HK-2 (cell line): ENCODE measurements around the gene CALD1.

ENCODE experiments used
- DNase-seq: peaks from one replicate; pipeline ENCODE4 v3.0.0-alpha.2; 2018; ENCODE audit not compliant: unreplicated experiment

The CALD1 gene

DNA sequence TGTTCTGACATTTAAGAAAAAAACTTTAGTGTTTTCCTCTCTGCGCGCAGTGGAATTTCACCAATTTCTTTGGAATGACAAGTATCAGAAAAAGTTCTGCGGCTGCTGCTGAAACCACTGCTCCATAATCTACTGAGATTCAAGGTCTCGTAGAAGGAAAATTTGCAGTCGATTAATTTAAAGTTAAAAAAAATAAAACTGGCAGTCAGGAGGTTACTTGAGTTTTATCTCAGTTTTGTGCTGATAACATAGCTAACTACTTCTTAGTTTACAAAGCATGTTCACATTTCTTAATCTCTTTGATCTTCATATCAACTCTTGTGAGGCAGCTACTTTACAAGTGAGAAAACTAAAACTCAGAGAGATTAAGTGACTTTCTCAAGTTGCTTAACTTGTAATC, 18.2 kb upstream of the CALD1 start:
- DNase-seq = no peak

DNA sequence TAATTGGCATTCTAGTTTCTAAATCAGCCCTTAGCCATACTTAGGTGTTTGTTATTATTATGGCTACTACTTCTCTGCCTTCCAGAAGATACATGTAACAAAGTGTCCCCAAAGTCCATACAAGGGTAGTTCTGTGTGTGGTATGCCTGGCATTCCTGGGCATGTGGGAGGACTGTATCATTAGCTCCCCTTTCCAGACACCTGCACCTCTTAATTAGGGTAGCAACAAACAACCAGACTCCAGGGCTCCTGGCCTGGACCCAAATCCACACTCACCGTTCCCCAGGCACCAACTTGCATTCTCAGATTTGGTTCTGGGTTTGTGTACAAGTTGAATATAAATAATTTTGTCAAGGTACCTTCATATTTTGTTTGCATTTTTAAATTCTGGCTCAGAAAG, 15.5 kb upstream of the CALD1 start:
- DNase-seq = no peak

DNA sequence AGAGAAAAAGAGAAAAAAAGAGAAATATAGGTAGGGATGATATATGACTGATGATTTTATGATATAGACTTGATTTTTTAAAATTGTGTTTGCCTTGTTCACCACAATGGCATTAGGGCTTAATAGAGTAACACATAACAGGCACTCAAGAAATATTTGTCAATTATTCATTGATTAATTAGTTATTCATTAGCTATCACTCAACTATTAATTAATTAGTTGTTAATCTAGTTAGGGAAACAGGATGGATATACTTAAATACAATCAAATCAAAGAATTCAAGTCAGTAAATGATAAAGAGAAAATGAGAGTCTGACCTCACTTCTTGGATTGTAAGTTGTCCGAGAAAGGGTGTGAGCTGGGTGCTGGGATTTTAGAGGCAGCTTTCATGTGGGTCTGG, 15.1 kb upstream of the CALD1 start:
- no peak for DNase-seq

DNA sequence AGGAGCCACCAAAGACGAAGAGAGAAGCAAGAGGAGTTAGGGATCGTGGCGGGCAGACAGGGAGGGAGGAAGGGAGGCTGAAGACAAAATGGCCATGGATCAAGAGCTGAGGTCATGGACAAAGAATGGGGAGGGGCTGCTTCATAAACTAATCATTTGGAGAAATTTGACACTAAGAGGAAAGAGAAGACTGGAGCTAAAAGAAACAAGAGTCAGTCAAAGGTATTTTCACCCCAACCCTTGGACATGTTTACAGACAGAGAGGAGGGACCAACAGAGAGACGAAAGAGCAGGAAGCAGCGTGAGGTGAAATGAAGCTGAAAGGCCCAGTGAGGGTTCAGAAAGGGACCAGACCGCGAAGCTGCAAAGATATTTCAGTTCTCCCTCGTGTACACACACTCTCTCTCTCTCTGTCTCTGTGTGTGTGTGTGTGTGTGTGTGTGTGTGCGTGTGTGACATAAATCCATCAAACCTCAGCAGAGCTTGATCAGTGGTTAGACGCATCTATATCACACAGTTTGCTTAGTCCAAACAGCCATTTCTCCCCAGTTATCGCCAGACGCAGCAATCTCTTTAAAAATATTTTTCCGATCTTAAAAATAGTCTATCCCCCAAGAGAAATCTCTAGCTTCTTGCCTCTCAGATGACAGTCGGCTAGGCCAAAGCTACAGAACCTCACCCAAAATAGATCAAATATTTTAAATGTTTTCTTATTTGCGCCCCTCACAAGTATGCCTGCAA, 12.5 kb upstream of the CALD1 start:
- no peak for DNase-seq

DNA sequence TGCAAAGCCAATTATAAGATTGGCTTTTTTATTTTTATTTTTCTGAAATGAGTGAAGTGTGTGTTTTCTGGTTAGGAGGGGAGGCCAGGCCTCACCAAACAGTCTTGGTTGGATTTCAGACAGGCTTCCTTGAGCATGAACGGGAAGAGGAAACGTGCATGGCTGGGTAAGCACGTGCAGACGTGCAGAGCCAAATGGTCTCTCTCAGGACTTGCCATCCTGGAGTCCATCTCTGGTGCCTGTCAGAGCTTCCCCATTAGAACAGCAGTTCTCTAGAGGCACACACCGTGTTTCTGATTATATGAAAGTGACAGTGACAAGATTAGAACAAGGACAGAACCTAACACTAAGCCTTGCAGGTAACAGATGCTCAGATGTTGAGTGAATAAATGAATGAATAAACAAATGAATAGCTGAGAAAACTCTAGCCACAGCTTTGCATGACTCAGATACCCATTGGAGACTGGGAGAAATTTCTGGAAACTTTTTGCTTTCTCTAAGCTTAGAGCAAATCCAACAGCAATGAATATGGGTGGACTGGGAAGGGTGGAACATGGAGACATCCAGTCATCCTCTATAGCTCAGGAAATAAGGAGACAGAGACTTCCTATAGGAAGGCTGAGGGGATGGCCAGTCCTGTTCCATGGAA, 11.8 kb upstream of the CALD1 start:
- DNase-seq = no peak

DNA sequence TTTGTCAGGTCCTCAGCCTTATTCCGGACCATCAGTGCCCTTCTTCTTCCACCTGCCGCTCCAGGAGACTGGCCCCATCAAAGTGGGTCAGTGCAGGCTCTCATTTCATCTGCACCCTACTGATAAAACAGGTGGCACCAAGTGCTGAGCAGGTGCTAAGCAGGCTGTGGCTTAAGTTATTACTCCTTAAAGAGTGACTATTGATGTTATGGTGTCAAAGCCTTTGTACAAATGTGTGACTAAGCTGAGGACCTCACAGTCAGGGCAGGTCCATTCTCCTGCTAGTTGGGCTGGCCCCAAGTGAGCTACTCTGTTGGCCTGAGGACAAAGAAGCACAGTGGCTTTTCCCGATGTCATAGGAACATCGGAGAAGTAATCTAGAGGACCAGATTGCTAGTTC, 11.2 kb upstream of the CALD1 start:
- no peak for DNase-seq

DNA sequence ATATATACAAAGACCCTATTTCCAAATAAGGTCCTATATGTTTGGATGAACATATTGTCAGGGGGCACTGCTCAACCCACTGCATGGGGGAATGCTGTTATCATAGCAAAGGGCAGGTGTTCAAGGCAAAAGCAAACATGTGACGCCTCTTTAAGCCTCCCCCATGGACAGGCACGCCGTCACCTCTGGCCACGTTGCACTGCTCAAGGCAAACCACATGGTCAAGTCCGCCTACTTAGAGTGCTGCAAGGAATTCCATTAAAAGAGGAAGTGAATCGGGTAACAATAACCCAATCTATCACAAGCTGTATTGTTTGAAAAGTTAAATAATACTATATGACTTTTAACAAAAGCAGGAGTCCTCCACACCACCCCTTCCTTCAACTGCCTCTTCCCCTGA, 8.8 kb upstream of the CALD1 start:
- no peak for DNase-seq

DNA sequence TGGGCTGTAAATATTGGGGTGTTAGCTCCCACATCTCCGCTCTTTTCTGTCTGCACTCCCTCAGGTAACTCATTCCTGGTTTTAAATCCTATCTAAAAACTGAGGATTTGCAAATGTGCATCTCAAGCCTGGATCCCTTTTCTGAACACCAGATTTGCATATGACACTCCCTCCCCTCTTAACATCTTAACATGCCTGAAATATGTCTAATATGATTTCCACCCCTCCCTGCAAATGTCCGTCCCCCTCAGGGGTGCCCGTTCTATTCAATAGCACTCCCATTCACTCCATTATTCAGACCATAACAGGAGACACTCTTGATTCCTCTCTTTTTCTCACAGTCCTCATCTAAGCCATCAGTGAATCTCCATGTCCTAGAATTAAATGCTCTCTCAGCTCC, 8.3 kb upstream of the CALD1 start:
- DNase-seq = no peak

DNA sequence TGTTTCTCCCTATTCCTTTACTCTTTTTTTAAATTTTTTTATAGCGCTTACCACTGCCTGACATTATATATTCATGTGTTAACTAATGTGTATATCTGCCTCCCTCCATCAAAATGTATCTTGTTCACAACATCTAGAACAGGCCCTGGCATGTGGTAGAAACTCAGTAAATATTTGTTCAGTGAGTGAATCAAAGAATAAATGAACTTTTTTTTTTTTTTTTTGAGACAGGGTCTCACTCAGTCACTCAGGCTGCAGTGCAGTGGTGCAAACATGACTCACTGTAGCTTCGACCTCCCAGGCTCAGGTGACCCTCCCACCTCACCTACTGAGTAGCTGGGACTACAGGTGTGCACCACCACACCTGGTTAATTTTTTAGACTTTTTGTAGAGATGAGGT, 7.5 kb upstream of the CALD1 start:
- no peak for DNase-seq

DNA sequence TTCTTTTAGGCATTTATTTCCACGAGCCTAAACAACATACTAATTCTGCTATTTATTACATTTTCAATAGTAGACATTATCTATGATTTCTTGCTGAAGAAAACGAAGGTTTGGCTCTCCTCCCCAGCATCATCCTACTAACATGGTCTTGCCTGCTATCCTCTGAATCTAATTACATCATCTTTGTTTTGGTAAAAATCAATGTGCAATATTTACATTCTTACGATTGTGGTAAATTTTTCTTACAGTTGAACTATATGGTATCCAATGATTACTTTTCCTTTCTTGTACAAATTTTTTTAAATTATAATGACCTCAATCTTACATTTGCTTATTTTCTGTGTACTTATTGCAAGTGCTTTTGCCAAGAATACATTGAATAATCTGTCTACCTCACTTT, 7.0 kb upstream of the CALD1 start:
- DNase-seq = no peak

DNA sequence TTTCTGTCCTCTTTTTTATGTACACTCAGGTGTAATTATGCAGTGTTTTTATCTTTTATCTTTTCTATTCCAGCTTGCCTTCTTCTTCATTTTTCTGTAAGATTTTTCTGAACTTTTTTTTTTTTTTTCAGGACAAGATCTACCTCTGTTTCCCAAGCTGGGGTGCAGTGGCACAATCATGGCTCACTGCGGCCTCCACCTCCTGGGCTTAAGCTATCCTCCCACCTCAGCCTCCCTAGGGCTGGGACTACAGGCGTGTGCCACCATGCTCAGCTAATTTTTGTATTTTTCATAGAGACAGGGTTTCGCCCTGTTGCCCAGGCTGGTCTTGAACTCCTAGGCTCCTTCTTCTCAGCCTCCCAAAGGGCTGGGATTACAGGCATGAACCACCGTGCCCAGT, 6.3 kb upstream of the CALD1 start:
- DNase-seq = no peak

DNA sequence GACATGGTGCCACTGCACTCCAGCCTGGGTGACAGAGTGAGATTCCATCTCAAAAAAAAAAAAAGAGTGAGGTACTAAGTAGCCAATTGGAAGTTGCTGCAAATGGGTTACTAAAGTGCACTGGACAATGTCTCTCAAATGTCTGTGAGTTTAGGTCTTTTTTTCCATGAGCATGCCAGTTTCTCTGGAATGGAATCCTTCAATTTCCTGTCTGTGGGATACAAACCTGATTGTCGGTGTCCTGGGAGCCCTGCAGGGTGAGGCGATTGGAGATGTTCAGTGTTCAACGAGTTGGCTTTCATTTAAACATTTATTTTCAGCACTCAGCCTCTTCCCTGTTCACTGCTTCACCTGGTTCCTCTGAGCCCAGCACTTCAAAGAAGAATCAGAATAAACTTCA, 5.3 kb upstream of the CALD1 start:
- DNase-seq = no peak

DNA sequence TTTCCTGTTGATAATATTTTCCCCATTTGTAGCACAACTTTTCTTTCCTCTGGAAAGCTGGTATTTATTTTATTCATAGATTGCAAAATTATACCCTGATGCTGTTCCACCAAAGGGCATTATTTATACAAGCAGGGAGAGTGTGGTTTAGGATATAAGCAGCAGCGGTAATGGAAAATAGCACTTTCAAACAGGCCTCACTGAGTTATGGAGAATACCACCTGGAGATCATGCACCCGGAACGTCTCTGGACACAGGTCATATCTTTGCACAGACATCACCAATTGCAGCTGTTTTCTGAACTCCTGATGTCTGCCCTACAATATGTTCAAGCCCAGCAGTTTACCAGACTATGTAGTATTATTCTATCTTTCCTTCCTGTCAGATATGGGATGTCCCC, 2.0 kb upstream of the CALD1 start:
- no peak for DNase-seq

DNA sequence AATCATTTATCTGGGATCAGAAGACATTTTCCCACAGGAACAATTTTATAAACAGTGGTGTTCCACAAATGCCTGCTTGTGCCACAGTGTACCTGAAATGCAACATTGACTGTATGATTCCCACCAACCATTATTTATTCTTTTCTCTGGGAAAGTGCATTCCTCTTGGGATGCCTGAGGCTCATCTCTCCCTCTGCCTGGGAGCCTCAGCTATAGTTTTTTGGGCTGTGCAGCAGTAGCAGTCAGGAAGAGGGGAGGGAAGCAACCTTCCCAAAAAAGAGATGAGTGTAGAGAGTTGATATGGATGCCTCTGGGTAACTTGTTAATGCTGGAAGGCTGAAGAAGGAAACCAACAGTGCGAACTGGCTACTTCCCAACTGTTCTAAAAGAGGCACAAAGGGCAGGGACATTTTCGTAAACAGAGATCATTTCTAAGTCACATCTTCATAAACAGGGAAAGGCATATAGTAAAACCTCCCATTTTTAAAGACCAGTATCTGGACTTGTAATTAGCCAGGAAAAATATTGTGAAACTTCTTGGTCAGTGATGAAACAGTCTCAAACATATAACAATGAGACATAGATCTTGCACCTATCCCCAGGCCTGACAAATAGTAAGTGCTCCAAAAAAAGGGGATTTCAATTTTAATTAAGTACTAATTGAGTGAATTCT, 1.4 kb upstream of the CALD1 start:
- no peak for DNase-seq

DNA sequence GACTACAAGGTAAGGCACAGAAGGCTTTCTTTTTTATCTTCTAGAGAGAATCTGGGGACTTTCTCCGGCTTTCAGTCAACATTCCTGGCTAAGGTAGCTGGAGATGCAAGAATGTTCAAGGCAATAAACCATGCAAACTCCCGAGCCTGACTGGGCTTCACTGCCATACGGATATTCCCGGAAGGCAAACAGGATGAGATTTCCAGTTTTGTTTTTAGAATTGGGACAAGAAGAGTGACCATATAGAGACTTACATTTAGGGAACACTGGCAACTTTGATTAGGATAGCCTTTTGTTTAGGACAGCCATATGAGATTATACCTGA, 269 bp downstream of the CALD1 start:
- no peak for DNase-seq

DNA sequence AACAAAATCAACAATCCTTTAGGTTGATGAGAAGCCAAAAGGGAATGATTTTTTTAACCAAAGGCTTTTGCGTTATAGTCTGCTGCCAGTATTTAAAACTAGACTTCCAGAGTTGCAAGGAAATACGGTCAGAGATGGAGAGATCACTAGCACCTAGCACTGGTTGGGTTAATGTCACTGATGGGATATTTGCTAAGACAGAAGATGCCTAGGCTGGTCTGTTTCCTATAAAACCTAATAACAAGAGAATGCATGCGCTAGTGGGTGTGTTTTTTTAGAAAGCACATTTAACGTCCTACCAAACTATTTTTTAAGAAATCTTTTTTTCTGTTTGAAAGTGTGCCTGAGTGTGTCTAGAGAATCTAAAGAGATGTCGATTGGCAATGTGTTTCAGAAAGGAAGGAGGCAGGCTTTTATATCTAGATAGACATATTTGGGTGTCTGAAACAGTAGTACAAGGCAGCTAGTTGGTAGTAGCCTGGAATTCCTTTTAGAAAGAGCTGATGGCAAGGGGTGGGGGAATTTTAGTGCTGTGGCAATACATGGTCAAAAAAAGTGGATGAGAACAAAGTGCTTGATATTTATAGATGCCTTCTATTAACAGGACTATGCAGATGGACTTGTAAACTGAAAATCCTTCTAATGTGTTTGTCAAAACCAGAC, 863 bp downstream of the CALD1 start:
- DNase-seq = no peak

DNA sequence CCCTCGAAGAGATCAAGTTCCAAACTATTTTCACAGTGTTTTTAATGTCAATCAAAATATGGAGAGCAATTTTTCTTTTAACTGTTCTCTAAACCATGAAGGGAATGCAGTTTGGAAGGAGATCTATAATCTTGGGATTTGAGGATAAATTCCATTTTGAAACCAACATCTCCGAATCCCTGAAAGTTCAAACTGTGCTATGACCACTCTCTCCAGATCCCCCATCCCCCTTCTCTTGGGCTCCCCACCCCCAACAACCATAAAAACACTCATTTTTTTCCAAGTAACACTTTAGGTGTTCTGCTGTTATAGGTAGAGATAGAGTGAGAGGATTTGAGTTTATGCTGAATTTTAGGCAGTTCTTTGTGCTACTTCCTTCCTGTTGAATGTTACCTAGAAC, 1.7 kb downstream of the CALD1 start:
- DNase-seq = no peak

DNA sequence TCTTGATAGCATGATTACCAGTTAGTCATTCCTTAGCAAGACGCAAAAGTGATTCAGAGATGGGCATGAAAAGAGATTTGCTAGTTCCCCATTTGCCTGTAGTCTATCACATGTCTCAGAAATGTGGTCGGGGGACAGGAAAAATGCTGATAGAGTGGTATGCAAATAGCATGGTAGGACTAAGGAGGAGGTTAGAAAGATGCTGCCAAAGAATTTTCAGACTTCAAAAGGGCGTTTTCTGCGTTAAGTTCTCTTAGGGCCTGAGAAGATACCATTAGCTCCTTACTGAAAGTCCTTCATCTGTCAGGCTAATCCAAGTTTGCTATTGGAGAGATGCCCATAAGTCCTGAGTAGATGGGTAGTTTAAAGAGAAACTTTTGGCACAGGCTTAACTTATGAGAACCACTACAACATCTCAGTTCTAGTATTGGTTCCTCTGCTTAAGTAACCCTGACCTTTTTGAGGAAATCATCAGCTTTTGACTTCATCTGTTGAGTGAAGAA, 2.7 kb downstream of the CALD1 start:
- DNase-seq = no peak

DNA sequence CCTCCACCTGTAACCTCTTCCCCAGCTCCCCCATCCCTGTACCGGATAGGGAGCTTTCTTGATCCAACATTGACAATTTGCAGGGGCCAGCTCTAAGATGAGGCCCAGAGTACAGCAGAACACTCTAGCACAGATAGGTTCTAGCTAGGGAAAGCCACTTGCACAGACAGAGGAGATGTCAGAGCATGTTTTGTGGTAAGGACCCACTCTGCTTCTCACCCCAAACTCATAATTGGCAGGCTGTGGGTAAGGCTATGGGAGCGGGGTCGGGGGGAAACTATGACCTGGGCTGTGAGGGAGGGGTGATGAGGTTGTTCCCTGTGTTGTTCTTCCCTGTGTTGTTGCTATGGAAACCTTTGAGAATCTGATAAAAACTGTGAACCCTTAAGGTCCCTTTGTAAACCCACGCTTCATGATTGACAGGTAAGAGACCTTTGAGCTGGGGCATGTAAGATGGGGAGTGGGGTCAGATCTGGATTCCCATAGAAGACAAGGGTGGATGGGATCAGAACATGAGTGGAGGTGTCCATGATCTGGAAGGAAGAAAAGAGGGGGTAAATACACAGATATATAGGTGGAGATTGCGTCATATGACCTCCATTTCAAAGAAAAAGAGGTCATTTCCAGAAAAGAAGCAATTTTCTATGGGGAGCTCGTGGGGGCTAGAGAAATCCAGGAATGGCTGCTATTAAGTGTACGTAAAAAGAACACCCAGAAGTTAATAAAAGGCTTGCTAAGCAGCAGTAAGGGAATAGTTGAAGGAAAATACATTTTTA, 4.0 kb downstream of the CALD1 start:
- no peak for DNase-seq

DNA sequence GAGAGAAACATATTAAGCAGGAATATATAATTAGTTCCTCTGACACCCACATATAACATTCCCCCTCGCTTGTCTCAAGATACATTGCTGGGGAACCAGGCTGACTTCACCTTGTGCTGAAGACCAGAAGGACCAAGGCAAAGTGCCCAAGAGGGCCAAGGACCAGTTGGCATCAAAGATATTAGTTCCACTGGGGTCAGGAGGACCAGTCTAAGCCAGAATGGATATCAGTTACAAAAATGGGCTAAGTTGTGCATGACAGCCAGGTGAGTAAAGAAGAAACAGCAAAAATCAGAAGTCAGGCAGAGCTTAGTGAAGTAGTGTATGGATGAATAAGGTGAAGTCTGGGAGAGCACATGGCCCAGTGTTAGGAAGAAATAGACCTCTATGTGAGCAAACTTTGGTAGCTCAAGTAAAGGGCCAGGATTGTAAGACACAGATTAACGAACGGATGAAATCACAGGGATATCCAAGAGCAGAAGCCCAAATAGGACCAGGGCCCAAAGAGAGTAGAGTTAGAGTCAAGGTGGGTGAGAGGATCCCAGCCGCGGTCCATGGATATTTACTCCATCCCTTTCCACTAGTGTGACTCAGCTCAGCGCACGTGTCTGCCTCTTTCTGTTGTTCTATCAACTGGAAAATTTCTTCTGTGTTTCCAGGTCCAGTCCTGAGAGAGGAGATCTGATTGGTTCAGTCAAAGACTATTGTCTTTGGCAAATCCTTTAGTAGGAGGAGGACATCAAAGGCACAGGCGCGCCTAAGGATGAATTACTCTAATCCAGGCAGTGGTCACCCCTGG, 5.0 kb downstream of the CALD1 start:
- no peak for DNase-seq

DNA sequence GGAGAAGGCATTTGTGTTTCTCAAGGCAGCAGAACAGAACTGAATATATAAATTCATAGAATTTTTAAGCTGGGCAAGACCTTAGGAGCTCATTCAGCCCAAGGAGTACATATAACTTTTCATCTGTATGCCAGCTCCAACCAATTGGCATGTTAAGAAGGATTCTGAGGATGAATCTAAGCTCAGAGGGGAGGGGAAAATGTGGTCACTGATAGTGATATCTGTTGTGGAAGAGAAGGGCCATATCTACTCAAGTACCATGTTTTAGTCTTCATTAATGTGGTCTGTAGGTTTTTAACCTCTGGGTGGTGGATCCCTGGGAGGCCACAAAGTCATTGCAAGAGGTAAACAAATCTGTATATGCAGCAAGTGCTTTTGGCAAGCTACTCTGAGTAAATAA, 6.4 kb downstream of the CALD1 start:
- DNase-seq = no peak
